Activated T-helper 2 cell treated with anti-CD3 and anti-CD28 coated beads, Interferon-gamma antibody, Interleukin-2, Interleukin-4, amounts not matched to agents 10 μg/mL and 5 μg/mL and 100 μg/mL, durations not matched to agents 14 hours and 24 hours and 36 hours (primary cell): Measurements from ENCODE around the gene GLT6D1. TPM values are rescaled to one million over a fixed set of nuclear protein-coding genes. Genes with fewer than 3 reads are reported as not detected.
"Not testable (repeated sequence)": the region's sequence is repeated elsewhere in the genome, so short reads cannot be mapped to it uniquely, and the experiment has no call there.

Source experiments
- DNase-seq: peaks from one replicate; pipeline ENCODE4 v3.0.0; 2021; ENCODE audit warnings: low spot score
- H3K27ac Mint-ChIP-seq: one replicate; pipeline ENCODE4 v1.8.0; 2021; ENCODE audit warnings: mixed read lengths
- H3K27me3 Mint-ChIP-seq: one replicate; pipeline ENCODE4 v1.8.0; 2021; ENCODE audit warnings: low read depth, mixed read lengths
- H3K36me3 Mint-ChIP-seq: one replicate; pipeline ENCODE4 v1.8.0; 2021; ENCODE audit warnings: low read depth, mixed read lengths
- H3K4me1 Mint-ChIP-seq: one replicate; pipeline ENCODE4 v1.8.0; 2021; ENCODE audit warnings: low read depth, mixed read lengths
- H3K4me3 Mint-ChIP-seq: one replicate; pipeline ENCODE4 v1.8.0; 2021; ENCODE audit warnings: low read depth, mild to moderate bottlenecking, moderate library complexity, mixed read lengths
- H3K9me3 Mint-ChIP-seq: one replicate; pipeline ENCODE4 v1.8.0; 2021; ENCODE audit warnings: mixed read lengths
- intact Hi-C: fragments of 100-400 bp; cut with micrococcal nuclease; formaldehyde crosslinking; loops from one replicate; pipeline ENCODE4 v1.15.1; 2023
- total RNA-seq: library from RNA; stranded (reverse); gene quantifications from 2 replicates; pipeline ENCODE4 v1.2.3, GENCODE V29; 2022

GLT6D1 gene
- total RNA-seq, 1 donor from 2014 or later: not detected

GRCh38 chr9:135641047-135641446 lies 1.7 kb upstream of the GLT6D1 start:
- Mint-ChIP-seq H3K9me3 (peaks cover 21% of the 10 kb centered on the region), H3K27me3 (no peaks in the 10 kb centered on the region)

DNA sequence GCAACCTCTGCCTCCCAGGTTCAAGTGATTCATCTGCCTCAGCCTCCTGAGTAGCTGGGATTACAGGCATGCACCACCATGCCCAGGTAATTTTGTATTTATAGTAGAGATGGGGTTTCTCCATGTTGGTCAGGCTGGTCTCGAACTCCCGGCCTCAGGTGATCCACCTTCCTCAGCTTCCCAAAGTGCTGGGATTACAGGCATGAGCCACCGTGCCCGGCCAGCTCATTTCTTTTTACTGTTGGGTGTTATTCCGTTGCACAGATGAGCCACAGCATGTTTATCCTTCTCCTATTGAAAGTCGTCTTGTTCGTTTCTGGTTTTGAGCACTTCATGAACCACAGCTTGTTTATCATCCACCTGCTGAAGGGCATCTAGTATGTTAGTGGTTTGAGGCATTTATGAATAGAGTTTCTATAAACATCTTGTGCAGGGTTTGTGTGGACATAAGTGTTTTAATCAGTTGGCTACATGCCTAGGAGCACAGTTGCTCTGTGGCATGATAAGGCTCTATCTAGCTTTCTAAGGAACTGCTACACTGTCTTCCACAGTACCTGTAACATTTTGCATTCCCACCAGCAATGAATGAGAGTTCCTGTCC lies 2.3 kb downstream of the GLT6D1 start:
- H3K9me3 Mint-ChIP-seq, H3K27ac Mint-ChIP-seq, H3K4me1 Mint-ChIP-seq, DNase-seq, H3K27me3 Mint-ChIP-seq, intact Hi-C loops, H3K4me3 Mint-ChIP-seq, H3K36me3 Mint-ChIP-seq: not testable (repeated sequence)

More at GRCh38 chr9:135641047-135641446, 1.7 kb upstream of the GLT6D1 start:
- no peak overlapping the region for H3K27ac Mint-ChIP-seq
- intact Hi-C loops: no loop called here
- H3K4me1 Mint-ChIP-seq: no peaks in the 10 kb centered on the region
- H3K4me3 Mint-ChIP-seq: no peak overlapping the region
- no peaks in the 10 kb centered on the region for H3K36me3 Mint-ChIP-seq
- no peak for DNase-seq

- H3K4me1 Mint-ChIP-seq: no peaks in the 10 kb centered on the region
- H3K4me3 Mint-ChIP-seq: no peak overlapping the region
- intact Hi-C loops: no loop called here
- H3K27me3 Mint-ChIP-seq: peaks cover 1% of the 10 kb centered on the region
- peaks cover 4% of the 10 kb centered on the region for H3K9me3 Mint-ChIP-seq
- no peak overlapping the region for H3K27ac Mint-ChIP-seq
- H3K36me3 Mint-ChIP-seq: no peaks in the 10 kb centered on the region
- no peak for DNase-seq
Measured at GRCh38 chr9:135632841-135633240, 6.5 kb downstream of the GLT6D1 start.

GRCh38 chr9:135624282-135624681 lies 15.1 kb downstream of the GLT6D1 start:
- no peak overlapping the region for H3K4me3 Mint-ChIP-seq
- intact Hi-C loops: no loop called here
- DNase-seq: no peak
- H3K27ac Mint-ChIP-seq: no peak overlapping the region
- peaks cover 15% of the 10 kb centered on the region for H3K9me3 Mint-ChIP-seq
- H3K36me3 Mint-ChIP-seq: no peaks in the 10 kb centered on the region
- no peaks in the 10 kb centered on the region for H3K4me1 Mint-ChIP-seq
- peaks cover 4% of the 10 kb centered on the region for H3K27me3 Mint-ChIP-seq

DNA sequence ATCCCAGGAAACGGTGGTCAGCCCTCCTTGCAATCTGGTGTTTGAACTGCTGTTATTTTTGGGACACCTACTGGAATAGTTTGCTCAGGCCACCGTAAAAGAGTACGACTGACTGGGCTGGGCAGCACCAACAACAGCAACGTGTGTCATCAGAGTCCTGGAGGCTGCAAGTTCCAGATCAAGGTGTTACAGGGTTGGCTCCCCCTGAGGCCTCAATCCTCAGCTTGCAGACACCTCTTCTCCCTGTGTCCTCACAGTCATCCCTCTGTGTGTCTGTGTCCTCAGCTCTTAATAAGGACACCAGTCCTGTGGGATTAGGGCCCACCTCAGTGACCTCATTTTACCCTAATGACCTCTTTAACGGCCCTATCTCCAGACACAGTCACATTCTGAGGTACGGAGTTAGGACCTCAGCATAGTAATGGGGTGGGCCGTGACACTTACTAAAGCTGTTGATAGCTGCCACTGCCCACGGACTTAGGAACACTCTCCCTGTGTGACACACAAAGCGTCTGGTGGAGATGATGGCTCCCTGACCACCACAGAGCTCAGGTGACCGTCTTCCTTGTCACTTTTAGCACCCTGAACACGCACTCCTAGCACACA lies 16.8 kb downstream of the GLT6D1 start:
- H3K4me1 Mint-ChIP-seq: no peaks in the 10 kb centered on the region
- H3K4me3 Mint-ChIP-seq: no peak overlapping the region
- intact Hi-C loops: no loop called here
- H3K36me3 Mint-ChIP-seq: no peaks in the 10 kb centered on the region
- H3K27me3 Mint-ChIP-seq: peaks cover 2% of the 10 kb centered on the region
- peaks cover 11% of the 10 kb centered on the region for H3K9me3 Mint-ChIP-seq
- no peak overlapping the region for H3K27ac Mint-ChIP-seq
- no peak for DNase-seq

DNA sequence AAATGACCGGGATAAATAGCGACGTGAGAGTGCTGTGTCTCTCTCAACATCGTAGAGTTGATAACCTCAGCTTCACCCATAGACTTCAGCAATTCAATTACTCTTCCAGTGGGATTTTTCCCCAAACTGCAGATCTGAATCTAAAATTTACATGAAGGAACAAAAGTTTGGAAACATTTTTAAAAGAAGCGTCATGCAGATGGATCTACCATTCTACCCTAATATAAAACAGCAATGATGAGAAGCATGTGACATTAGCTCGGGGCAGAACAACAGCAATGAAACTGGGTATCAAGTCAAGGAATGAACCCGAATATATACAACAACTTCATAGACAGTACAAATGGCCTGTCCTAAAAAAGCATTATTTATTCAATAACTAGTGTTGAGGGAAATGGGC lies 18.8 kb downstream of the GLT6D1 start:
- Mint-ChIP-seq H3K36me3 (no peaks in the 10 kb centered on the region), H3K27ac (no peak overlapping the region), H3K4me3 (no peak overlapping the region), H3K9me3 (no peaks in the 10 kb centered on the region), H3K27me3 (no peaks in the 10 kb centered on the region), H3K4me1 (no peaks in the 10 kb centered on the region)
- no peak for DNase-seq
- intact Hi-C loops: no loop called here

DNA sequence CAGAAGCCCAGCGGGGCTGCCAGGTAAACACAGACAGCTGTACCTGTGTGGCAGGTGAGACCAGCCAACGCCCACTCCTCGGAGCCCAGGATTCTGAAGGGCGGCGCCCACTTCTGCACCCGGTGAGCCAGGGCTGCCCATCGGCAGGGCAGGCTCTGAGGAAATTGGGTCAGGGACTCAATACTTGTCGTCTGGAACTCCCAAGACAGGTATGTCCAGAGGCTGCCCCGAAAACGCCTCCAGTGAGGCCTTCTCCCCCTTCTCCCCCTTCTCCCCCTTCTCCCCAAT lies 19.8 kb downstream of the GLT6D1 start:
- no peak overlapping the region for H3K4me3 Mint-ChIP-seq
- H3K4me1 Mint-ChIP-seq: no peaks in the 10 kb centered on the region
- H3K36me3 Mint-ChIP-seq: no peaks in the 10 kb centered on the region
- H3K27me3 Mint-ChIP-seq: no peaks in the 10 kb centered on the region
- H3K9me3 Mint-ChIP-seq: no peaks in the 10 kb centered on the region
- DNase-seq: no peak
- intact Hi-C loops: no loop called here
- H3K27ac Mint-ChIP-seq: no peak overlapping the region

DNA sequence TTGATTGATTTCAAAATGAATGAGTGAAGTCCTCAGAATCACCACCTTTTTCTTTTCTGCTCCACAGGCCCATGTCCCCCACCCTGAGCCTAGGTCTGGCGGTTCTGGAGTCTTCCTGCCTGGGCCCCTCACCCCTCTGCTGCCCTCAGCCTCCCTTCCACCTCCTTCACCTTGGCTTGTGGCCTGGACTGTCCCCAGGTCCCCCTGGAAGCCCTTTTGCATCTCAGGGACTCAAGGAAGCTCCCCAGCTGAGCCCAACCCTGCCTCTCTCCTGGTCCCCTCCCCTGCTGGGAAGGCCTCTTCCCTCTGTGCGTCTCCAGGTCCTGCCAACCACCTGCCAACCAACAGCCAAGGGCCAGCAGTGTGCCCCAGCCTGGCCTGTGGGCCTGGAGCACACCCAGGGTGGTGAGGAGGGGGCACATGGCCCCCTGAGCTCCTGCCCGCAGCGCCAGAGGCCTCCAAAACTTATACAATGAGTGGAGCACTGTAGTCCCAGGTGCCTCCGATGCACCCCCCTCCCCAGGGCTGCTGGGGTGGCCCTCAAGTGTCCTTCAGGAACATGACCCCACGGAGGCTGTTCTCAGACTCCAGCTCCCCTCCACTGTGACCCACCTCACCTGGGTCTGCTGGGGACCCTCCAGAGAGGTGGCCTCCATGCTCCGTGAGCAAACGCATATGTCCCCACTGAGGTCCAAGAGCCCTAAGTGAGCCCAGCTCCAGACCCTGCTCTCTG lies 20.3 kb downstream of the GLT6D1 start:
- H3K4me1 Mint-ChIP-seq: no peaks in the 10 kb centered on the region
- intact Hi-C loops: no loop called here
- H3K4me3 Mint-ChIP-seq: no peak overlapping the region
- H3K9me3 Mint-ChIP-seq: no peaks in the 10 kb centered on the region
- no peak overlapping the region for H3K27ac Mint-ChIP-seq
- no peaks in the 10 kb centered on the region for H3K36me3 Mint-ChIP-seq
- no peak for DNase-seq
- H3K27me3 Mint-ChIP-seq: no peaks in the 10 kb centered on the region

DNA sequence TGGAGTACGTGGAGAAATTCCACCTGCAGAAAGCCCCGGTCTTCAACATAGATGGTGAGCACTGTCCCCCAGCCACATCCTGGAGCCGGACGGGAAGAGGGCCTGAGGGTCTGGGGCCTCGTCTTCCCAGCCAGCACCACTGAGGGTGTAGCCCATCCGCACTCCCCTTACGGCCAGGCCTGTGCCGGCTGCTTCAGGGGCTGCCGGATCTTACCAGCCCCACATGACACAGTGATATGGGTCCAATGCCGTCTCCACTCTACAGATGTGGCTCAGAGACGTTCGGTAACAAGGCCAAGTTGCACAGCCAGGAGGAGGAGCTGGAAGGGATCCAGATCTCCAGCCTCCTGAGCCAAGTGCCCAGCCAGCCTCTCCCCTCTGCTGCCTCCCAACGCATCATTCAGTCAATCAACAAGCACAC lies 21.3 kb downstream of the GLT6D1 start:
- Mint-ChIP-seq H3K36me3 (no peaks in the 10 kb centered on the region), H3K27ac (no peak overlapping the region), H3K4me3 (no peak overlapping the region), H3K4me1 (no peaks in the 10 kb centered on the region), H3K27me3 (no peaks in the 10 kb centered on the region), H3K9me3 (no peaks in the 10 kb centered on the region)
- DNase-seq: no peak
- intact Hi-C loops: no loop called here

DNA sequence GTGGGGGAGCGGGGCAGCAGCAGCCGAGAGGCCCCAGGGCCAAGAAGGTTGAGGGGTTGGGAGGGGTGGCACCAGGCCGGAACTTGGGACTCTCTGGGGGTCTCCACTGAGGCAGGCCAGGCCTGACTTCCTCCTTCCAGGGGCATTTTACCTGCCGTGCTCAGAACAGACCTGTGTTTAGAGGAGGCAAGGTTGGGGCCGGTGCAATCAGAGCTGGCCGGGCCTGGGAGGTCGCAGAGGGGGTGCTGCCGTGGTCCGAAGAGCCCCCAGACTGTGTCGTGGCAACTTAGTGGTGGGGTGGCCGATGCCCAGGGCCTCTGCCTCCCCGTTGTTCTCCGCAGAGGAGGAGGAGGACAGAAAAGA lies 21.8 kb downstream of the GLT6D1 start:
- Mint-ChIP-seq H3K36me3 (no peaks in the 10 kb centered on the region), H3K4me3 (no peak overlapping the region), H3K27me3 (no peaks in the 10 kb centered on the region), H3K9me3 (no peaks in the 10 kb centered on the region), H3K4me1 (no peaks in the 10 kb centered on the region), H3K27ac (no peak overlapping the region)
- DNase-seq: no peak
- intact Hi-C loops: no loop called here

DNA sequence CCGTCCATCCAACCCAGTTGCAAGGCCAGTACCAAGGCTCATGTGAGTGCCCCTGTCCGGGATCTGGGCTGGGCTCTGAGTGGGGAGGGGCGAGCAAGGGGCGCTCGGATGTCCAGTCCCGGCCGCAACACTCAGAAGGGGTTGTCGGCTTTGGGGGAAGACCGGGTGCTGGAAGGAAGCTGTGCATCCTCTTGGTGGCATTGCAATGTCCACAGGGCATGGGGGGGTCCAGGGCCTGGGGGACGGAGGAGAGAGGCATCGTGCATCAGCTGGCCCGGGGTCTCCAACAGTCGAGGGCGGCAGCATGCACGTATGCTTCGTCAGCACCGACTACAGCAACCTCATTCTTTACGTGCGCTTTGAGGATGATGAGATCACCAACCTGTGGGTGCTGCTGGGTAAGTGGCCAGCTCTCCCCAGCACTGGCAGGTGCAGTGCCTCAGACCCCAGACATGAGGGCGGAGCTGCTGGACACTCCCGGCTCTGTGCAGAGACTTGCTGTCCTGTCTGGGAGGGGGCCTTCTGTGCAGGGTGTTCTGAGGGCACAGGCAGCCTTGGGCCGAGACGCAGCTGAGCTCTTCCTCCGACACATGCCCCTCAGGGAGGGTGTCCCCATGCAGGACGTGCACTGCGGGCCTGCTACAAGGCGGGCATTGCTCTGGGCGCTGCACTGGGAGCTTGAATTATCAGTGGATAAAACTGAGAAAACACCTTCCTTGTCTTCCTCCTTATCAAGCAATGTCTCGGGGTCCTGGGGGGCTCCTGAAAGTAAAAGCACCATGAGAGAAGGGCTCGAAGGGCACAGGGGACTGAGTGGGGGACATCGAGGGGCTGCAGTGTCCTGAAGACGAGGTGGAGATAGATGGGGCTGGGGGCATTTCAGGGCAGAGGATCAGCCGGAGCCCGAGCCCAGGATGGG lies 22.5 kb downstream of the GLT6D1 start:
- Mint-ChIP-seq H3K4me1 (no peaks in the 10 kb centered on the region), H3K36me3 (no peaks in the 10 kb centered on the region), H3K27me3 (no peaks in the 10 kb centered on the region), H3K4me3 (no peak overlapping the region), H3K27ac (no peak overlapping the region), H3K9me3 (no peaks in the 10 kb centered on the region)
- intact Hi-C loops: no loop called here
- no peak for DNase-seq

DNA sequence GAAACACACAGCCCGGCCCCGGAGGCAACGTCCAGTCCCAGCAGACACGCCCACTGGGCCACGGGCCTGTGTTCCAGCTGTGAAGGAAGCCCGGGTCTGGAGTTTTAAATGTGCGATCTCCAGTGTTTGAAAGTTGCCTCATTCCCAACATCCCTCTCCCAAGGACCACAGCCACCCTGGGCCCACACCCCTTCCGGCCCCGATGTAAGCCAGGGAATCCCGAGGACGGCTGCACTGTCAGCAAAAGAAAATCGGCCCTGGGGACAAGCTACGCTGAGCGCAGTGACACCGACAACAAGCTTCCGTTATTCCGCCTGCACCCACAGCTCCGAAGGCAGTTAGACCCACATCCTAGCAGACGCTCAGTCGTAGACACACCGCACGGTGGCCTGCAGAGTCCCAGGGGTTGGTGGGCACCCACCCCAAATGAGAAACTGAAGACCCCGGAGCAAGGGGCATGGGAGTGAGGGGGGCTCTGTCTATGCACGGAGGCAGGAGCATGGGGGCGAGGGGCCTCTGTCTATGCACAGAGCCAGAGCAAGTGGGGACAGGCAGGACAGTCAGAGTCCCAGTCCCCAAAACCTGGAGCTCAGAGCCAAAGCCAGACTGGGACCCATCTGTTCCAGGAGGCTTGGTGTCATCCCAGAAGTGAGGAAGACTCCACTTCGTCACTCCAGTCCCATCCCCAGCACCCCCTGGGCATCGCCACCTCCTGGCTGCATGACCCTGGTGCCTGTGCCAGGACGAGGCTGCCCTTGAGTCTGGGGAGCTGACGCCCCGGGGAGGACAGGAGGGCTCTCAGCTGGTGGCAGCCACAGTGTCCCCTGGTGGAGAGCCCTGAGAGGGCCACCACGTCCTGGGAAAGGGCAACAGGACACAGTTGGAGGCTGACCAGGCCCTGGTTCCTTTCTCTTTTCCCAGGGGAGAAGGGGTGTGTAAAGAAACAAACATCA lies 23.4 kb downstream of the GLT6D1 start:
- intact Hi-C loops: no loop called here
- Mint-ChIP-seq H3K27me3 (no peaks in the 10 kb centered on the region), H3K36me3 (no peaks in the 10 kb centered on the region), H3K27ac (no peak overlapping the region), H3K4me3 (no peak overlapping the region), H3K4me1 (no peaks in the 10 kb centered on the region), H3K9me3 (no peaks in the 10 kb centered on the region)
- no peak for DNase-seq
